ENCODE data around the gene RAI14.

- TF ChIP-seq POLR2AphosphoS5 (IDR thresholded peaks at IDR 0.05; ENCODE audit: low read depth, low read length) (no peak), TAF1 (IDR thresholded peaks at IDR 0.05; ENCODE audit: borderline replicate concordance, low read depth, low read length) (no peak)
Observed at GRCh38 chr5:34813509-34813908, 157.4 kb downstream of the RAI14 start.

Measured in GM12892 (cell line).